MM.1S (cell line): Measurements from ENCODE around the gene LMCD1.

ENCODE experiments used
- DNase-seq: peaks from one replicate; pipeline ENCODE4 v3.0.0-alpha.2; 2015
- H2AFZ ChIP-seq: fragments of 300-600 bp; sonication (generic); 2 replicates; pipeline ENCODE4 v1.6.0; 2016; ENCODE audit warnings: antibody characterized with exemption, low read length
- H3F3A ChIP-seq: fragments of 300-600 bp; sonication (generic); 2 replicates; pipeline ENCODE4 v1.6.1; 2016; ENCODE audit warnings: mild to moderate bottlenecking, antibody characterized with exemption, low read length, moderate library complexity, mixed read lengths; ENCODE audit not compliant: insufficient read depth
- H3K27ac ChIP-seq: fragments of 300-600 bp; sonication (generic); 2 replicates; pipeline ENCODE4 v1.5.1; 2016; ENCODE audit warnings: mild to moderate bottlenecking, low read length
- H3K27me3 ChIP-seq: fragments of 300-600 bp; sonication (generic); replicated peaks from 2 replicates; pipeline ENCODE4 v1.6.0; 2016; ENCODE audit warnings: low read length; ENCODE audit not compliant: insufficient read depth
- H3K36me3 ChIP-seq: fragments of 300-600 bp; sonication (generic); replicated peaks from 2 replicates; pipeline ENCODE4 v1.6.1; 2016; ENCODE audit warnings: mild to moderate bottlenecking, low read length, mixed read lengths; ENCODE audit not compliant: insufficient read depth
- H3K4me1 ChIP-seq: fragments of 300-600 bp; sonication (generic); 2 replicates; pipeline ENCODE4 v1.6.1; 2016; ENCODE audit warnings: low read length, mixed read lengths
- H3K4me2 ChIP-seq: fragments of 300-600 bp; sonication (generic); 2 replicates; pipeline ENCODE4 v1.6.0; 2016; ENCODE audit warnings: low read depth, low read length
- H3K4me3 ChIP-seq: fragments of 300-600 bp; sonication (generic); 2 replicates; pipeline ENCODE4 v1.5.1; 2016; ENCODE audit warnings: low read length, mixed read lengths
- H3K79me2 ChIP-seq: fragments of 300-600 bp; sonication (generic); 2 replicates; pipeline ENCODE4 v1.6.1; 2016; ENCODE audit warnings: mixed run types, low read length, mixed read lengths
- H3K9ac ChIP-seq: fragments of 300-600 bp; sonication (generic); 2 replicates; pipeline ENCODE4 v1.6.1; 2016; ENCODE audit warnings: low read length, mixed read lengths
- H3K9me2 ChIP-seq: fragments of 300-600 bp; sonication (generic); replicated peaks from 2 replicates; pipeline ENCODE4 v1.6.1; 2016; ENCODE audit warnings: mild to moderate bottlenecking, low read length, mixed read lengths; ENCODE audit not compliant: insufficient read depth
- H3K9me3 ChIP-seq: fragments of 300-600 bp; sonication (generic); replicated peaks from 2 replicates; pipeline ENCODE4 v1.6.1; 2016; ENCODE audit warnings: mild to moderate bottlenecking, low read length, mixed read lengths; ENCODE audit not compliant: insufficient read depth
- H4K20me1 ChIP-seq: fragments of 300-600 bp; sonication (generic); 2 replicates; pipeline ENCODE4 v1.6.1; 2016; ENCODE audit warnings: mild to moderate bottlenecking, low read length, moderate library complexity, mixed read lengths; ENCODE audit not compliant: insufficient read depth
- EZH2 ChIP-seq: fragments of 300-600 bp; sonication (generic); optimal IDR thresholded peaks from 2 replicates; pipeline ENCODE3; 2017; ENCODE audit warnings: low read depth, mild to moderate bottlenecking, antibody characterized with exemption, low read length, mixed read lengths
- EZH2phosphoT487 ChIP-seq: fragments of 300-600 bp; sonication (generic); IDR thresholded peaks from 2 replicates; pipeline ENCODE4 v1.6.1; 2018; ENCODE audit warnings: antibody characterized with exemption, low read length
- TF ChIP-seq, protein P1 (sequence below): fragments of 300-600 bp; sonication (generic); IDR thresholded peaks from 2 replicates; pipeline ENCODE4 v1.5.1; 2016; ENCODE audit warnings: antibody characterized with exemption, low read length, mixed read lengths

Gene LMCD1

DNA sequence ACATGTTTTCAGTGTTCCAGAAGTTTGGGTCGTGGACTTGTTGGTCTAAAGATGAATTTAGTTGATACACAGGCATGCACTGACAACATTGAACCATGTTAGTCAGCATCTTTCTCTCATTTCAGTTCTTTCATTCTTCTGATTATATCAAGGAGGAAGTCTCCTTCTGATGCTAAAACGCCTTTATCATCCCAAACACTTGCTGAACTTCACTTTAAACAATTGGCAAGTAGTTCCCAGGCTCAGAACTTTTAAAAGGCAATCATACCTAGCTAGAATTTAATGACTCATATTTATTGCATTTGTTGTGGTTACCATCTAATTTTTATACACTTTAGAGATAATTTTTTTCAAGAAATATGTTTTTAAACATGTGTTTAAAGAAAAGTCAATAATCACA is 15.9 kb downstream of the LMCD1 start:
- Histone ChIP-seq H3K36me3 (no peaks in the 10 kb centered on the region), H3K4me3 (no peak overlapping the region), H3K4me1 (no peaks in the 10 kb centered on the region), H3K9me2 (no peaks in the 10 kb centered on the region), H2AFZ (no peak overlapping the region), H3K9me3 (no peaks in the 10 kb centered on the region), H3K79me2 (no peaks in the 10 kb centered on the region), H4K20me1 (no peaks in the 10 kb centered on the region), H3K4me2 (no peak overlapping the region), H3K27ac (no peak overlapping the region), H3K27me3 (no peaks in the 10 kb centered on the region), H3K9ac (no peak overlapping the region), H3F3A (no peaks in the 10 kb centered on the region)
- DNase-seq: no peak
- TF ChIP-seq EZH2: no peak
- no peak for TF ChIP-seq EZH2phosphoT487
- TF ChIP-seq, protein P1, sequence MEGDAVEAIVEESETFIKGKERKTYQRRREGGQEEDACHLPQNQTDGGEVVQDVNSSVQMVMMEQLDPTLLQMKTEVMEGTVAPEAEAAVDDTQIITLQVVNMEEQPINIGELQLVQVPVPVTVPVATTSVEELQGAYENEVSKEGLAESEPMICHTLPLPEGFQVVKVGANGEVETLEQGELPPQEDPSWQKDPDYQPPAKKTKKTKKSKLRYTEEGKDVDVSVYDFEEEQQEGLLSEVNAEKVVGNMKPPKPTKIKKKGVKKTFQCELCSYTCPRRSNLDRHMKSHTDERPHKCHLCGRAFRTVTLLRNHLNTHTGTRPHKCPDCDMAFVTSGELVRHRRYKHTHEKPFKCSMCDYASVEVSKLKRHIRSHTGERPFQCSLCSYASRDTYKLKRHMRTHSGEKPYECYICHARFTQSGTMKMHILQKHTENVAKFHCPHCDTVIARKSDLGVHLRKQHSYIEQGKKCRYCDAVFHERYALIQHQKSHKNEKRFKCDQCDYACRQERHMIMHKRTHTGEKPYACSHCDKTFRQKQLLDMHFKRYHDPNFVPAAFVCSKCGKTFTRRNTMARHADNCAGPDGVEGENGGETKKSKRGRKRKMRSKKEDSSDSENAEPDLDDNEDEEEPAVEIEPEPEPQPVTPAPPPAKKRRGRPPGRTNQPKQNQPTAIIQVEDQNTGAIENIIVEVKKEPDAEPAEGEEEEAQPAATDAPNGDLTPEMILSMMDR: no peak

DNA sequence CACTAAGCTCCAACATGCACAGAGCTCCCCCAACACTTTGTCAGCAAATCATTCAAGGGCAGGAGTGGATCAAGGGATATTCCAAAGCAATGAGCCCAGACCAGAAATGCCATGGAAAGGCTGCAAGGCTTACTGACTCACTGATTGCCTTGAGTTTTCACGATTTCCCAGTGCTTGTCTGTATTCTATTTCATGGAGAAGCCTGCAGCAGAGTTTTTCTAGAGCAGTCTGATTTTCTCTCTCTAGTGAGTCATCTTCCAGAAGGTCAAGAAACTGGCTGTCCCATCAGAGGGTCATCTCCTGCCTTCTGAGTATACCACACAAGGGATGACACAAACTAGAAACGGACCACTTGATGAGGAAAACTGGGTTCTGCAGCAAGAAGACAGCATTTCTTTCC is 16.5 kb downstream of the LMCD1 start:
- Histone ChIP-seq H3K36me3 (no peaks in the 10 kb centered on the region), H3K4me1 (no peaks in the 10 kb centered on the region), H4K20me1 (no peaks in the 10 kb centered on the region), H3K27me3 (no peaks in the 10 kb centered on the region), H3K27ac (no peak overlapping the region), H3K9me3 (no peaks in the 10 kb centered on the region), H2AFZ (no peak overlapping the region), H3K4me2 (no peak overlapping the region), H3K4me3 (no peak overlapping the region), H3K9ac (no peak overlapping the region), H3K79me2 (no peaks in the 10 kb centered on the region), H3F3A (no peaks in the 10 kb centered on the region), H3K9me2 (no peaks in the 10 kb centered on the region)
- DNase-seq: no peak
- TF ChIP-seq EZH2phosphoT487 (no peak), EZH2 (no peak)
- TF ChIP-seq, protein P1: no peak

DNA sequence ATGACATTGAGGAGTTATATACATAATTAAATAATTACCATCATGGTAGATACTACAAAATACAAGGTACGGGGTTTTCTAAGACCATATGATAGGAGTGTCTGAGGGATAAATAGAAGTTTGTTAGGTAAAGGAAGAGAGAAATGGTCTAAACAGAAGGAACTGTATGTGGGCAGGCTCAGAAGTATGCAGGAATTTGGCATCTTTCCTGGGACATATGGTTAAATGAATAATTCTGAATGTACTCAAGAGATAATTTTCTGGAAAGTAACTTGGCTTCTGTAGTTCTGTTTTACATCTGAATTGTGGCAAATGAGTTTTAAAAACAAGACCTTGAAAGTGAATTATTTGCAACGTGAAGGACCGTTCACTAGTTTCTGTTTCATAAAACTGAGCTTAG is 17.5 kb downstream of the LMCD1 start:
- H3K4me1 ChIP-seq: no peaks in the 10 kb centered on the region
- no peak overlapping the region for H2AFZ ChIP-seq
- H4K20me1 ChIP-seq: no peaks in the 10 kb centered on the region
- no peak overlapping the region for H3K4me3 ChIP-seq
- no peaks in the 10 kb centered on the region for H3K27me3 ChIP-seq
- no peak overlapping the region for H3K4me2 ChIP-seq
- no peaks in the 10 kb centered on the region for H3F3A ChIP-seq
- no peak overlapping the region for H3K9ac ChIP-seq
- H3K9me2 ChIP-seq: no peaks in the 10 kb centered on the region
- H3K79me2 ChIP-seq: no peaks in the 10 kb centered on the region
- H3K9me3 ChIP-seq: no peaks in the 10 kb centered on the region
- TF ChIP-seq, protein P1: no peak
- TF ChIP-seq EZH2: no peak
- no peak for TF ChIP-seq EZH2phosphoT487
- H3K27ac ChIP-seq: no peak overlapping the region
- no peaks in the 10 kb centered on the region for H3K36me3 ChIP-seq
- DNase-seq: no peak
